Osteoblast (primary cell): ENCODE results near the gene TMEM74B. TPM values are rescaled to one million over a fixed set of nuclear protein-coding genes. Genes with fewer than 3 reads are reported as not detected.

ENCODE experiments used
- DNase-seq: peaks from one replicate; pipeline ENCODE4 v3.0.0; 2011; ENCODE audit warnings: low spot score, mixed read lengths; ENCODE audit not compliant: insufficient read length; ENCODE audit errors: missing footprints
- H2AFZ ChIP-seq: 2 replicates; pipeline ENCODE4 v1.6.0; 2011; ENCODE audit warnings: mild to moderate bottlenecking, low read length
- H3K27ac ChIP-seq: 2 replicates; pipeline ENCODE4 v1.5.1; 2011; ENCODE audit warnings: mild to moderate bottlenecking, low read depth, low read length, moderate library complexity
- H3K27me3 ChIP-seq: 2 replicates; pipeline ENCODE4 v1.6.0; 2012; ENCODE audit warnings: mild to moderate bottlenecking, control low read depth, inconsistent platforms, low read length, moderate library complexity; ENCODE audit not compliant: insufficient read depth
- H3K36me3 ChIP-seq: 2 replicates; pipeline ENCODE4 v1.5.1; 2011; ENCODE audit warnings: mild to moderate bottlenecking, low read length, control low read depth, moderate library complexity; ENCODE audit not compliant: insufficient read depth
- H3K4me1 ChIP-seq: 2 replicates; pipeline ENCODE4 v1.5.1; 2011; ENCODE audit warnings: mild to moderate bottlenecking, low read length, control low read depth, moderate library complexity; ENCODE audit not compliant: insufficient read depth
- H3K4me2 ChIP-seq: 2 replicates; pipeline ENCODE4 v1.6.0; 2011; ENCODE audit warnings: mild to moderate bottlenecking, low read length; ENCODE audit not compliant: insufficient read depth
- H3K4me3 ChIP-seq: fragments of 200-600 bp; sonication (generic); 3 replicates; pipeline ENCODE4 v1.5.1; 2012; ENCODE audit warnings: mild to moderate bottlenecking, low read length, inconsistent platforms; ENCODE audit not compliant: insufficient read depth
- H3K79me2 ChIP-seq: 2 replicates; pipeline ENCODE4 v1.6.0; 2012; ENCODE audit warnings: mild to moderate bottlenecking, low read length, control low read depth, inconsistent platforms; ENCODE audit not compliant: insufficient read depth
- H3K9me3 ChIP-seq: 2 replicates; pipeline ENCODE4 v1.5.1; 2011; ENCODE audit warnings: low read depth, low read length, control low read depth
- H4K20me1 ChIP-seq: 2 replicates; pipeline ENCODE4 v1.6.0; 2012; ENCODE audit warnings: mild to moderate bottlenecking, low read length, control low read depth; ENCODE audit not compliant: insufficient read depth
- total RNA-seq: library from RNA; depleted of rRNA; stranded (reverse); fragments of >200 nt; gene quantifications from 2 replicates; pipeline ENCODE4 v1.2.3, GENCODE V29; 2012
- TF ChIP-seq, protein P1 (sequence below): IDR thresholded peaks from 2 replicates; pipeline ENCODE4 v1.5.1; 2011; ENCODE audit warnings: mild to moderate bottlenecking, low read depth, low read length, moderate library complexity; ENCODE audit errors: extremely low read depth

The TMEM74B gene
- total RNA-seq, 1 donor: not detected

- Histone ChIP-seq H4K20me1 (no peaks in the 10 kb centered on the region), H2AFZ (no peak overlapping the region), H3K4me1 (no peaks in the 10 kb centered on the region), H3K4me2 (no peak overlapping the region), H3K4me3 (no peak overlapping the region), H3K27me3 (peaks cover 29% of the 10 kb centered on the region), H3K36me3 (no peaks in the 10 kb centered on the region), H3K9me3 (no peaks in the 10 kb centered on the region), H3K27ac (no peak overlapping the region), H3K79me2 (no peaks in the 10 kb centered on the region)
- TF ChIP-seq, protein P1, sequence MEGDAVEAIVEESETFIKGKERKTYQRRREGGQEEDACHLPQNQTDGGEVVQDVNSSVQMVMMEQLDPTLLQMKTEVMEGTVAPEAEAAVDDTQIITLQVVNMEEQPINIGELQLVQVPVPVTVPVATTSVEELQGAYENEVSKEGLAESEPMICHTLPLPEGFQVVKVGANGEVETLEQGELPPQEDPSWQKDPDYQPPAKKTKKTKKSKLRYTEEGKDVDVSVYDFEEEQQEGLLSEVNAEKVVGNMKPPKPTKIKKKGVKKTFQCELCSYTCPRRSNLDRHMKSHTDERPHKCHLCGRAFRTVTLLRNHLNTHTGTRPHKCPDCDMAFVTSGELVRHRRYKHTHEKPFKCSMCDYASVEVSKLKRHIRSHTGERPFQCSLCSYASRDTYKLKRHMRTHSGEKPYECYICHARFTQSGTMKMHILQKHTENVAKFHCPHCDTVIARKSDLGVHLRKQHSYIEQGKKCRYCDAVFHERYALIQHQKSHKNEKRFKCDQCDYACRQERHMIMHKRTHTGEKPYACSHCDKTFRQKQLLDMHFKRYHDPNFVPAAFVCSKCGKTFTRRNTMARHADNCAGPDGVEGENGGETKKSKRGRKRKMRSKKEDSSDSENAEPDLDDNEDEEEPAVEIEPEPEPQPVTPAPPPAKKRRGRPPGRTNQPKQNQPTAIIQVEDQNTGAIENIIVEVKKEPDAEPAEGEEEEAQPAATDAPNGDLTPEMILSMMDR: no peak
- no peak for DNase-seq
Measured at GRCh38 chr20:1206366-1207148, 21.8 kb upstream of the TMEM74B start.

DNA sequence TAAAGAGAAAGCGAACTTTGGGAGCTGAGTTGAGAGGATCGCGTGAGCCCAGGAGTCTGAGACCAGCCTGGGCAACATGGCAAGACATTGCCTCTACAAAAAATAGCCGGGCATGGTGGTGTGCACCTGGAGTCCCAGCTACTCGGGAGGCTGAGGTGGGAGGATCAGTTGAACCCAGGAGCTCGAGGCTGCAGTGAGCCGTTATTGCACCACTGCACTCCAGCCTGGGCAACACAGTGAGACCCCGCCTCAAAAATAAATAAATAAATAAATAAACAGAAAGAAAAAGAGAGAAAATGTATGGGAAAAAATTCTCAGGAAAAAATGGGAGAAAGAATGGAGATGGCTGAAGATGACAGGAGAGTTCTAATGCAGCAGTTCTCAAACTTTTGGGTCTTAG lies 21.0 kb upstream of the TMEM74B start:
- H3K4me2 ChIP-seq: no peak overlapping the region
- no peak overlapping the region for H2AFZ ChIP-seq
- H3K27me3 ChIP-seq: peaks cover 29% of the 10 kb centered on the region
- H3K27ac ChIP-seq: no peak overlapping the region
- H3K4me3 ChIP-seq: no peak overlapping the region
- no peaks in the 10 kb centered on the region for H3K4me1 ChIP-seq
- H3K36me3 ChIP-seq: no peaks in the 10 kb centered on the region
- H3K79me2 ChIP-seq: no peaks in the 10 kb centered on the region
- DNase-seq: no peak
- no peaks in the 10 kb centered on the region for H4K20me1 ChIP-seq
- no peaks in the 10 kb centered on the region for H3K9me3 ChIP-seq
- TF ChIP-seq, protein P1: no peak

GRCh38 chr20:1204576-1204975 lies 19.8 kb upstream of the TMEM74B start:
- H3K4me2 ChIP-seq: no peak overlapping the region
- TF ChIP-seq, protein P1: no peak
- H3K27me3 ChIP-seq: peaks cover 30% of the 10 kb centered on the region

GRCh38 chr20:1204113-1204512 lies 19.3 kb upstream of the TMEM74B start:
- Histone ChIP-seq H3K4me1 (no peaks in the 10 kb centered on the region), H3K36me3 (no peaks in the 10 kb centered on the region), H3K27me3 (peaks cover 30% of the 10 kb centered on the region), H3K4me3 (no peak overlapping the region), H2AFZ (no peak overlapping the region), H3K27ac (no peak overlapping the region), H4K20me1 (no peaks in the 10 kb centered on the region), H3K4me2 (no peak overlapping the region), H3K79me2 (no peaks in the 10 kb centered on the region), H3K9me3 (no peaks in the 10 kb centered on the region)
- TF ChIP-seq, protein P1: no peak
- DNase-seq: no peak

More at GRCh38 chr20:1204576-1204975, 19.8 kb upstream of the TMEM74B start:
- Histone ChIP-seq H3K9me3 (no peaks in the 10 kb centered on the region), H3K36me3 (no peaks in the 10 kb centered on the region), H3K79me2 (no peaks in the 10 kb centered on the region), H3K4me3 (no peak overlapping the region), H3K27ac (no peak overlapping the region), H2AFZ (no peak overlapping the region), H3K4me1 (no peaks in the 10 kb centered on the region), H4K20me1 (no peaks in the 10 kb centered on the region)
- DNase-seq: no peak
